ENCODE results near the gene SERP2. TPM values are rescaled to one million over a fixed set of nuclear protein-coding genes. Genes with fewer than 3 reads are reported as not detected.

Gene SERP2
- total and polyA plus RNA-seq, 2 of the 13 experiments (the other 11 are each of a cell fraction or from before 2014, with no cell fraction given), result not detected

DNA sequence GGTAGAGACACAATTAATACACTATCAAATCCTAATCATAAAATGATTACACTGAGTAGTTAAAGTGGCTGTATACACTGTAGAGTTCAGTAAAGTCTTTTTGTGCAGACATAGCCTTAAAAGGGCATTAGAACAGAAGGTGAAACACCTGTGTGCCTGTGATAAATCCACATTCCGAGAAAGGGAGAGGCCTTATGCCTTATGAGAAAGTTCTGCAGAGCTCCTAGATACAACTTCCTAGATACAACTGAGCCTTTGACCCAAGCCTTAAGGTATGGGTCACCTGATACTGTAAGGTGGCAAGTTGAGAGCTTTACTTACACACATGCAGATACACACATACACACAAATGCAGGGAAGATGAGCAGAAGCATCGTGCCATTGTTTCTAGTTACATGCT, 6.3 kb downstream of the SERP2 start:
- CTCF ChIA-PET (ENCODE audit: low intra/inter-chr PET ratio, low total read pairs), result no interaction called here
- Histone ChIP-seq H3K9me3 (ENCODE audit: low read length) (no peaks in the 10 kb centered on the region), H3K79me2 (ENCODE audit: insufficient read depth, low read length) (no peaks in the 10 kb centered on the region), H3K4me1 (ENCODE audit: insufficient read depth, low read length) (no peaks in the 10 kb centered on the region), H3K4me3 (replicated peaks in 1 of 3; ENCODE audit: insufficient read depth in 1 of 3, low read depth in 2 of 3, low read length in 3 of 3) (no peak overlapping the region), H3K9ac (ENCODE audit: insufficient read depth, low read depth, low read length) (no peak overlapping the region), H4K20me1 (ENCODE audit: insufficient read depth, low read length) (no peaks in the 10 kb centered on the region), H3K36me3 (replicated peaks in 1 of 2; ENCODE audit: control insufficient read depth in 1 of 2, insufficient read depth in 2 of 2, low read length in 2 of 2) (no peaks in the 10 kb centered on the region), H3K27ac (ENCODE audit: extremely low read length, insufficient read depth, low read length) (no peak overlapping the region), H3K27me3 (ENCODE audit: control insufficient read depth in 1 of 2, insufficient read depth in 2 of 2, low read length in 2 of 2) (peaks cover 0 to 3% of the 10 kb centered on the region in 2 experiments; a peak in 2 of 5 replicates), H2AFZ (ENCODE audit: low read length) (no peak overlapping the region), H3K4me2 (ENCODE audit: low read depth, low read length) (no peak overlapping the region)
- DNase-seq (ENCODE audit: low spot score), result no peak
- FAIRE-seq, result no peak
- BruUV-seq (replicated peaks), result no TSS peak
- ATAC-seq, result no peak
- intact Hi-C loops (cut with micrococcal nuclease; ENCODE audit: unreplicated experiment) (no loop called here), in situ Hi-C loops (cut with HindIII; ENCODE audit: extremely low pct_ligation_motif_present, low pct_unique_long_range_greater_than_20kb) (no loop called here)
- 7% methylated on average over 1 of the region's 2 CpGs for WGBS (ENCODE audit: low lambda C conversion rate)
- POLR2A ChIA-PET, result no interaction called here
- TF ChIP-seq KLF13 (CRISPR knock-in tag; IDR thresholded peaks at IDR 0.05) (no peak), ZNF180 (CRISPR knock-in tag; IDR thresholded peaks at IDR 0.05; ENCODE audit: borderline replicate concordance, low read depth) (no peak), ZNF101 (CRISPR knock-in tag; IDR thresholded peaks at IDR 0.05; ENCODE audit: borderline replicate concordance, low read depth) (no peak), NPAS2 (CRISPR knock-in tag; IDR thresholded peaks at IDR 0.05; ENCODE audit: borderline replicate concordance) (no peak), CC2D1A (CRISPR knock-in tag; IDR thresholded peaks at IDR 0.05) (no peak), ZNF333 (CRISPR knock-in tag; IDR thresholded peaks at IDR 0.05; ENCODE audit: borderline replicate concordance) (no peak)
- TF ChIP-seq, protein P1, sequence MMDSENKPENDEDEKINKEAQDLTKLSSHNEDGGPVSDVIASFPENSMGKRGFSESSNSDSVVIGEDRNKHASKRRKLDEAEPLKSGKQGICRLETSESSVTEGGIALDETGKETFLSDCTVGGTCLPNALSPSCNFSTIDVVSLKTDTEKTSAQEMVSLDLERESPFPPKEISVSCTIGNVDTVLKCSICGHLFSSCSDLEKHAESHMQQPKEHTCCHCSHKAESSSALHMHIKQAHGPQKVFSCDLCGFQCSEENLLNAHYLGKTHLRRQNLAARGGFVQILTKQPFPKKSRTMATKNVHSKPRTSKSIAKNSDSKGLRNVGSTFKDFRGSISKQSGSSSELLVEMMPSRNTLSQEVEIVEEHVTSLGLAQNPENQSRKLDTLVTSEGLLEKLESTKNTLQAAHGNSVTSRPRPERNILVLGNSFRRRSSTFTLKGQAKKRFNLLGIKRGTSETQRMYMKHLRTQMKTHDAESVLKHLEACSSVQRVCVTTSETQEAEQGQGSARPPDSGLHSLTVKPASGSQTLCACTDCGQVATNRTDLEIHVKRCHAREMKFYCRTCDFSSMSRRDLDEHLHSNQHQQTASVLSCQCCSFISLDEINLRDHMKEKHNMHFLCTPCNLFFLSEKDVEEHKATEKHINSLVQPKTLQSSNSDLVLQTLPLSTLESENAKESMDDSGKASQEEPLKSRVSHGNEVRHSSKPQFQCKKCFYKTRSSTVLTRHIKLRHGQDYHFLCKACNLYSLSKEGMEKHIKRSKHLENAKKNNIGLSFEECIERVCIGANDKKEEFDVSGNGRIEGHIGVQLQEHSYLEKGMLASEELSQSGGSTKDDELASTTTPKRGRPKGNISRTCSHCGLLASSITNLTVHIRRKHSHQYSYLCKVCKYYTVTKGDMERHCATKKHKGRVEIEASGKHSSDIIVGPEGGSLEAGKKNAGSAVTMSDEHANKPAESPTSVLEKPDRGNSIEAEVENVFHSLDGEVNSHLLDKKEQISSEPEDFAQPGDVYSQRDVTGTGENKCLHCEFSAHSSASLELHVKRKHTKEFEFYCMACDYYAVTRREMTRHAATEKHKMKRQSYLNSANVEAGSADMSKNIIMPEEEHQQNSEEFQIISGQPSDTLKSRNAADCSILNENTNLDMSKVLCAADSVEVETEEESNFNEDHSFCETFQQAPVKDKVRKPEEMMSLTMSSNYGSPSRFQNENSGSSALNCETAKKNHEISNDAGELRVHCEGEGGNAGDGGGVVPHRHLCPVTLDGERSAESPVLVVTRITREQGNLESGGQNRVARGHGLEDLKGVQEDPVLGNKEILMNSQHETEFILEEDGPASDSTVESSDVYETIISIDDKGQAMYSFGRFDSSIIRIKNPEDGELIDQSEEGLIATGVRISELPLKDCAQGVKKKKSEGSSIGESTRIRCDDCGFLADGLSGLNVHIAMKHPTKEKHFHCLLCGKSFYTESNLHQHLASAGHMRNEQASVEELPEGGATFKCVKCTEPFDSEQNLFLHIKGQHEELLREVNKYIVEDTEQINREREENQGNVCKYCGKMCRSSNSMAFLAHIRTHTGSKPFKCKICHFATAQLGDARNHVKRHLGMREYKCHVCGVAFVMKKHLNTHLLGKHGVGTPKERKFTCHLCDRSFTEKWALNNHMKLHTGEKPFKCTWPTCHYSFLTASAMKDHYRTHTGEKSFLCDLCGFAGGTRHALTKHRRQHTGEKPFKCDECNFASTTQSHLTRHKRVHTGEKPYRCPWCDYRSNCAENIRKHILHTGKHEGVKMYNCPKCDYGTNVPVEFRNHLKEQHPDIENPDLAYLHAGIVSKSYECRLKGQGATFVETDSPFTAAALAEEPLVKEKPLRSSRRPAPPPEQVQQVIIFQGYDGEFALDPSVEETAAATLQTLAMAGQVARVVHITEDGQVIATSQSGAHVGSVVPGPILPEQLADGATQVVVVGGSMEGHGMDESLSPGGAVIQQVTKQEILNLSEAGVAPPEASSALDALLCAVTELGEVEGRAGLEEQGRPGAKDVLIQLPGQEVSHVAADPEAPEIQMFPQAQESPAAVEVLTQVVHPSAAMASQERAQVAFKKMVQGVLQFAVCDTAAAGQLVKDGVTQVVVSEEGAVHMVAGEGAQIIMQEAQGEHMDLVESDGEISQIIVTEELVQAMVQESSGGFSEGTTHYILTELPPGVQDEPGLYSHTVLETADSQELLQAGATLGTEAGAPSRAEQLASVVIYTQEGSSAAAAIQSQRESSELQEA (CRISPR knock-in tag; IDR thresholded peaks at IDR 0.05; ENCODE audit: not compliant biosample characterization), result no peak
- TF ChIP-seq, protein P2, sequence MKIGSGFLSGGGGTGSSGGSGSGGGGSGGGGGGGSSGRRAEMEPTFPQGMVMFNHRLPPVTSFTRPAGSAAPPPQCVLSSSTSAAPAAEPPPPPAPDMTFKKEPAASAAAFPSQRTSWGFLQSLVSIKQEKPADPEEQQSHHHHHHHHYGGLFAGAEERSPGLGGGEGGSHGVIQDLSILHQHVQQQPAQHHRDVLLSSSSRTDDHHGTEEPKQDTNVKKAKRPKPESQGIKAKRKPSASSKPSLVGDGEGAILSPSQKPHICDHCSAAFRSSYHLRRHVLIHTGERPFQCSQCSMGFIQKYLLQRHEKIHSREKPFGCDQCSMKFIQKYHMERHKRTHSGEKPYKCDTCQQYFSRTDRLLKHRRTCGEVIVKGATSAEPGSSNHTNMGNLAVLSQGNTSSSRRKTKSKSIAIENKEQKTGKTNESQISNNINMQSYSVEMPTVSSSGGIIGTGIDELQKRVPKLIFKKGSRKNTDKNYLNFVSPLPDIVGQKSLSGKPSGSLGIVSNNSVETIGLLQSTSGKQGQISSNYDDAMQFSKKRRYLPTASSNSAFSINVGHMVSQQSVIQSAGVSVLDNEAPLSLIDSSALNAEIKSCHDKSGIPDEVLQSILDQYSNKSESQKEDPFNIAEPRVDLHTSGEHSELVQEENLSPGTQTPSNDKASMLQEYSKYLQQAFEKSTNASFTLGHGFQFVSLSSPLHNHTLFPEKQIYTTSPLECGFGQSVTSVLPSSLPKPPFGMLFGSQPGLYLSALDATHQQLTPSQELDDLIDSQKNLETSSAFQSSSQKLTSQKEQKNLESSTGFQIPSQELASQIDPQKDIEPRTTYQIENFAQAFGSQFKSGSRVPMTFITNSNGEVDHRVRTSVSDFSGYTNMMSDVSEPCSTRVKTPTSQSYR (CRISPR knock-in tag; IDR thresholded peaks at IDR 0.05; ENCODE audit: borderline replicate concordance), result no peak
- TF ChIP-seq, protein P3, sequence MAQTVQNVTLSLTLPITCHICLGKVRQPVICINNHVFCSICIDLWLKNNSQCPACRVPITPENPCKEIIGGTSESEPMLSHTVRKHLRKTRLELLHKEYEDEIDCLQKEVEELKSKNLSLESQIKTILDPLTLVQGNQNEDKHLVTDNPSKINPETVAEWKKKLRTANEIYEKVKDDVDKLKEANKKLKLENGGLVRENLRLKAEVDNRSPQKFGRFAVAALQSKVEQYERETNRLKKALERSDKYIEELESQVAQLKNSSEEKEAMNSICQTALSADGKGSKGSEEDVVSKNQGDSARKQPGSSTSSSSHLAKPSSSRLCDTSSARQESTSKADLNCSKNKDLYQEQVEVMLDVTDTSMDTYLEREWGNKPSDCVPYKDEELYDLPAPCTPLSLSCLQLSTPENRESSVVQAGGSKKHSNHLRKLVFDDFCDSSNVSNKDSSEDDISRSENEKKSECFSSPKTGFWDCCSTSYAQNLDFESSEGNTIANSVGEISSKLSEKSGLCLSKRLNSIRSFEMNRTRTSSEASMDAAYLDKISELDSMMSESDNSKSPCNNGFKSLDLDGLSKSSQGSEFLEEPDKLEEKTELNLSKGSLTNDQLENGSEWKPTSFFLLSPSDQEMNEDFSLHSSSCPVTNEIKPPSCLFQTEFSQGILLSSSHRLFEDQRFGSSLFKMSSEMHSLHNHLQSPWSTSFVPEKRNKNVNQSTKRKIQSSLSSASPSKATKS (CRISPR knock-in tag; IDR thresholded peaks at IDR 0.05), result no peak

All from HepG2 (cell line).